HepG2 (cell line): ENCODE data around the gene MRPL38. TPM values are rescaled to one million over a fixed set of nuclear protein-coding genes. Genes with fewer than 3 reads are reported as not detected.

Experiments
- FOXA3 ChIP-seq: IDR thresholded peaks from 2 replicates; pipeline ENCODE4 v1.6.1; 2016; ENCODE audit warnings: missing genetic modification reagents, missing compliant biosample characterization
- GZF1 ChIP-seq: sonication (generic); formaldehyde crosslinking; IDR thresholded peaks from 2 replicates; pipeline ENCODE4 v1.5.1; 2020; ENCODE audit warnings: mild to moderate bottlenecking, missing genetic modification reagents
- HES4 ChIP-seq: sonication (generic); formaldehyde crosslinking; IDR thresholded peaks from 2 replicates; pipeline ENCODE4 v1.9.0; 2021; ENCODE audit warnings: mild to moderate bottlenecking, missing genetic modification reagents, borderline replicate concordance
- NFKB2 ChIP-seq: sonication (generic); formaldehyde crosslinking; IDR thresholded peaks from 2 replicates; pipeline ENCODE4 v1.4.0; 2020; ENCODE audit warnings: missing genetic modification reagents, borderline replicate concordance
- SMAD9 ChIP-seq: sonication (generic); formaldehyde crosslinking; IDR thresholded peaks from 2 replicates; pipeline ENCODE4 v1.5.1; 2020; ENCODE audit warnings: mild to moderate bottlenecking, missing genetic modification reagents
- SSRP1 ChIP-seq: IDR thresholded peaks from 2 replicates; pipeline ENCODE4 v1.6.1; 2016; ENCODE audit warnings: control low read depth
- ZNF230 ChIP-seq: sonication (generic); formaldehyde crosslinking; IDR thresholded peaks from 2 replicates; pipeline ENCODE4 v1.4.0; 2020; ENCODE audit warnings: mild to moderate bottlenecking, missing genetic modification reagents
- ZNF407 ChIP-seq: sonication (generic); formaldehyde crosslinking; IDR thresholded peaks from one replicate; pipeline ENCODE4 v1.5.1; 2020; ENCODE audit warnings: mild to moderate bottlenecking, missing genetic modification reagents; ENCODE audit errors: not compliant biosample characterization
- ZNF782 ChIP-seq: sonication (generic); formaldehyde crosslinking; IDR thresholded peaks from 2 replicates; pipeline ENCODE4 v1.4.0; 2020; ENCODE audit warnings: missing genetic modification reagents, mild to moderate bottlenecking, borderline replicate concordance
- polyA plus RNA-seq, 8 experiments: library from polyadenylated mRNA; depleted of rRNA in 3 of 8; stranded (reverse) in 7 of 8; unstranded in 1 of 8; fragments of >200 nt; fragmentation: Illumina TruSeq in 4 of 8; extraction: Trizol in 4 of 8; gene quantifications; 2 replicates each; pipeline versions ENCODE4 v1.2.1 to v1.2.3, GENCODE V29; 2011 to 2016; ENCODE audit warnings: low read depth in 4 of 8, missing spikeins in 1 of 8, mixed read lengths in 1 of 8; ENCODE audit not compliant: insufficient read depth in 1 of 8
- total RNA-seq, 5 experiments: library from RNA; depleted of rRNA; stranded (reverse); fragments of >200 nt; fragmentation: Illumina TruSeq; extraction: Trizol; gene quantifications; 2 replicates each; pipeline ENCODE4 v1.2.3, GENCODE V29; 2016; ENCODE audit warnings: low read depth in 1 of 5
- TF ChIP-seq, protein P1 (sequence below): sonication (generic); formaldehyde crosslinking; IDR thresholded peaks from 2 replicates; pipeline ENCODE4 v1.5.1; 2020; ENCODE audit warnings: mild to moderate bottlenecking, moderate library complexity, missing genetic modification reagents
- TF ChIP-seq, protein P2 (sequence below): sonication (generic); formaldehyde crosslinking; conservative IDR thresholded peaks from 2 replicates; pipeline ENCODE4 v1.8.0; 2022; ENCODE audit warnings: mild to moderate bottlenecking, moderate library complexity, missing genetic modification reagents
- TF ChIP-seq, protein P3 (sequence below): sonication (generic); formaldehyde crosslinking; IDR thresholded peaks from 2 replicates; pipeline ENCODE4 v1.4.0; 2020; ENCODE audit warnings: missing genetic modification reagents
- TF ChIP-seq, protein P4 (sequence below): IDR thresholded peaks from 2 replicates; pipeline ENCODE4 v1.6.1; 2016; ENCODE audit warnings: control low read depth

Gene MRPL38
- total and polyA plus RNA-seq, 2 of the 13 experiments (the other 11 are each of a cell fraction or from before 2014, with no cell fraction given) = 83.7 to 125 TPM

- TF ChIP-seq, protein P1, sequence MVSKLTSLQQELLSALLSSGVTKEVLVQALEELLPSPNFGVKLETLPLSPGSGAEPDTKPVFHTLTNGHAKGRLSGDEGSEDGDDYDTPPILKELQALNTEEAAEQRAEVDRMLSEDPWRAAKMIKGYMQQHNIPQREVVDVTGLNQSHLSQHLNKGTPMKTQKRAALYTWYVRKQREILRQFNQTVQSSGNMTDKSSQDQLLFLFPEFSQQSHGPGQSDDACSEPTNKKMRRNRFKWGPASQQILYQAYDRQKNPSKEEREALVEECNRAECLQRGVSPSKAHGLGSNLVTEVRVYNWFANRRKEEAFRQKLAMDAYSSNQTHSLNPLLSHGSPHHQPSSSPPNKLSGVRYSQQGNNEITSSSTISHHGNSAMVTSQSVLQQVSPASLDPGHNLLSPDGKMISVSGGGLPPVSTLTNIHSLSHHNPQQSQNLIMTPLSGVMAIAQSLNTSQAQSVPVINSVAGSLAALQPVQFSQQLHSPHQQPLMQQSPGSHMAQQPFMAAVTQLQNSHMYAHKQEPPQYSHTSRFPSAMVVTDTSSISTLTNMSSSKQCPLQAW (CRISPR knock-in tag) = peak; percentile 59; the same call in 1 of the 2 replicates
- TF ChIP-seq HES4 (CRISPR knock-in tag) (0 out of 2 replicates have a peak, but pooled peaks have one; percentile 15), FOXA3 (CRISPR knock-in tag) (0 out of 2 replicates have a peak, but pooled peaks have one; percentile 1), ZNF782 (CRISPR knock-in tag) (0 out of 2 replicates have a peak, but pooled peaks have one; percentile 13), SSRP1 (CRISPR knock-in tag) (0 out of 2 replicates have a peak, but pooled peaks have one; percentile 25), NFKB2 (CRISPR knock-in tag) (0 out of 2 replicates have a peak, but pooled peaks have one; percentile 1), ZNF407 (CRISPR knock-in tag) (no peak), SMAD9 (CRISPR knock-in tag) (no peak), GZF1 (CRISPR knock-in tag) (no peak), ZNF230 (CRISPR knock-in tag) (no peak)
- TF ChIP-seq, protein P2, sequence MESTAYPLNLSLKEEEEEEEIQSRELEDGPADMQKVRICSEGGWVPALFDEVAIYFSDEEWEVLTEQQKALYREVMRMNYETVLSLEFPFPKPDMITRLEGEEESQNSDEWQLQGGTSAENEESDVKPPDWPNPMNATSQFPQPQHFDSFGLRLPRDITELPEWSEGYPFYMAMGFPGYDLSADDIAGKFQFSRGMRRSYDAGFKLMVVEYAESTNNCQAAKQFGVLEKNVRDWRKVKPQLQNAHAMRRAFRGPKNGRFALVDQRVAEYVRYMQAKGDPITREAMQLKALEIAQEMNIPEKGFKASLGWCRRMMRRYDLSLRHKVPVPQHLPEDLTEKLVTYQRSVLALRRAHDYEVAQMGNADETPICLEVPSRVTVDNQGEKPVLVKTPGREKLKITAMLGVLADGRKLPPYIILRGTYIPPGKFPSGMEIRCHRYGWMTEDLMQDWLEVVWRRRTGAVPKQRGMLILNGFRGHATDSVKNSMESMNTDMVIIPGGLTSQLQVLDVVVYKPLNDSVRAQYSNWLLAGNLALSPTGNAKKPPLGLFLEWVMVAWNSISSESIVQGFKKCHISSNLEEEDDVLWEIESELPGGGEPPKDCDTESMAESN (CRISPR knock-in tag) = 0 out of 2 replicates have a peak, but pooled peaks have one; percentile 6
- TF ChIP-seq, protein P3, sequence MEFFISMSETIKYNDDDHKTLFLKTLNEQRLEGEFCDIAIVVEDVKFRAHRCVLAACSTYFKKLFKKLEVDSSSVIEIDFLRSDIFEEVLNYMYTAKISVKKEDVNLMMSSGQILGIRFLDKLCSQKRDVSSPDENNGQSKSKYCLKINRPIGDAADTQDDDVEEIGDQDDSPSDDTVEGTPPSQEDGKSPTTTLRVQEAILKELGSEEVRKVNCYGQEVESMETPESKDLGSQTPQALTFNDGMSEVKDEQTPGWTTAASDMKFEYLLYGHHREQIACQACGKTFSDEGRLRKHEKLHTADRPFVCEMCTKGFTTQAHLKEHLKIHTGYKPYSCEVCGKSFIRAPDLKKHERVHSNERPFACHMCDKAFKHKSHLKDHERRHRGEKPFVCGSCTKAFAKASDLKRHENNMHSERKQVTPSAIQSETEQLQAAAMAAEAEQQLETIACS (CRISPR knock-in tag) = no peak
- TF ChIP-seq, protein P4, sequence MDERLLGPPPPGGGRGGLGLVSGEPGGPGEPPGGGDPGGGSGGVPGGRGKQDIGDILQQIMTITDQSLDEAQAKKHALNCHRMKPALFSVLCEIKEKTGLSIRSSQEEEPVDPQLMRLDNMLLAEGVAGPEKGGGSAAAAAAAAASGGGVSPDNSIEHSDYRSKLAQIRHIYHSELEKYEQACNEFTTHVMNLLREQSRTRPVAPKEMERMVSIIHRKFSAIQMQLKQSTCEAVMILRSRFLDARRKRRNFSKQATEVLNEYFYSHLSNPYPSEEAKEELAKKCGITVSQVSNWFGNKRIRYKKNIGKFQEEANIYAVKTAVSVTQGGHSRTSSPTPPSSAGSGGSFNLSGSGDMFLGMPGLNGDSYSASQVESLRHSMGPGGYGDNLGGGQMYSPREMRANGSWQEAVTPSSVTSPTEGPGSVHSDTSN (CRISPR knock-in tag) = no peak
Measured at GRCh38 chr17:75897160-75898019, 7.3 kb downstream of the MRPL38 start (continued).
